Liver (tissue), 9 donors: ENCODE results near the gene TMEM145. TPM values are rescaled to one million over a fixed set of nuclear protein-coding genes. Genes with fewer than 3 reads are reported as not detected.

Source experiments
- DNase-seq: peaks from one replicate; pipeline ENCODE4 v3.0.0-alpha.2; 2017; ENCODE audit warnings: low spot score
- H3K27ac ChIP-seq, 2 donors: one replicate each; pipeline ENCODE4 v1.7.0; 2013; ENCODE audit warnings: inconsistent platforms in 2 of 2, low read length in 2 of 2, control low read depth in 1 of 2, low read depth in 1 of 2, mild to moderate bottlenecking in 1 of 2
- H3K27me3 ChIP-seq, 4 donors: one replicate each; pipeline versions ENCODE4 v1.6.1 to v1.7.0; 2013; ENCODE audit warnings: low read length in 3 of 4, inconsistent platforms in 1 of 4, mild to moderate bottlenecking in 1 of 4, moderate library complexity in 1 of 4; ENCODE audit not compliant: control insufficient read depth in 4 of 4, insufficient read depth in 4 of 4
- H3K36me3 ChIP-seq, 4 donors: one replicate each; pipeline versions ENCODE4 v1.6.1 to v1.7.0; 2013; ENCODE audit warnings: low read length in 3 of 4, mild to moderate bottlenecking in 3 of 4, low read depth in 1 of 4, moderate library complexity in 1 of 4; ENCODE audit not compliant: control insufficient read depth in 4 of 4, insufficient read depth in 3 of 4
- H3K4me1 ChIP-seq, 4 donors: one replicate each; pipeline versions ENCODE4 v1.6.1 to v1.7.0; 2013; ENCODE audit warnings: low read length in 3 of 4, mild to moderate bottlenecking in 3 of 4, moderate library complexity in 1 of 4; ENCODE audit not compliant: control insufficient read depth in 4 of 4, insufficient read depth in 4 of 4
- H3K4me3 ChIP-seq, 3 donors: one replicate each; pipeline versions ENCODE4 v1.6.1 to v1.7.0; 2013; ENCODE audit warnings: low read length in 3 of 3, control low read depth in 1 of 3, low read depth in 1 of 3, mild to moderate bottlenecking in 1 of 3
- H3K9ac ChIP-seq, 2 donors: one replicate each; pipeline ENCODE4 v1.7.0; 2013; ENCODE audit warnings: low read length in 2 of 2, mild to moderate bottlenecking in 2 of 2, moderate library complexity in 2 of 2, control low read depth in 1 of 2, low read depth in 1 of 2
- H3K9me3 ChIP-seq, 4 donors: one replicate each; pipeline versions ENCODE4 v1.6.1 to v1.7.0; 2013; ENCODE audit warnings: low read length in 3 of 4; ENCODE audit not compliant: control insufficient read depth in 4 of 4
- EGR1 ChIP-seq, 2 donors: IDR thresholded peaks; 2 replicates each; pipeline ENCODE4 v1.6.1; 2016 to 2018; ENCODE audit warnings: antibody characterized with exemption in 2 of 2, low read depth in 2 of 2
- FOXA1 ChIP-seq: IDR thresholded peaks from 2 replicates; pipeline ENCODE4 v1.6.1; 2016; ENCODE audit warnings: antibody characterized with exemption
- GABPA ChIP-seq, 2 donors: IDR thresholded peaks in 1 of 2; conservative IDR thresholded peaks in 1 of 2; 2 replicates each; pipeline ENCODE4 v1.6.1; 2016; ENCODE audit warnings: antibody characterized with exemption in 2 of 2, mild to moderate bottlenecking in 1 of 2, moderate library complexity in 1 of 2
- HNF4A ChIP-seq, 2 donors: conservative IDR thresholded peaks; 2 replicates each; pipeline ENCODE4 v1.6.1; 2016; ENCODE audit warnings: antibody characterized with exemption in 2 of 2, mild to moderate bottlenecking in 2 of 2
- HNF4G ChIP-seq: IDR thresholded peaks from 2 replicates; pipeline ENCODE4 v1.6.1; 2016; ENCODE audit warnings: antibody characterized with exemption
- JUND ChIP-seq, 2 donors: IDR thresholded peaks; 2 replicates each; pipeline ENCODE4 v1.6.1; 2016; ENCODE audit warnings: antibody characterized with exemption in 2 of 2
- RAD21 ChIP-seq, 2 donors: IDR thresholded peaks; 2 replicates each; pipeline ENCODE4 v1.6.1; 2016; ENCODE audit warnings: antibody characterized with exemption in 2 of 2, mild to moderate bottlenecking in 2 of 2
- RXRA ChIP-seq, 2 donors: IDR thresholded peaks; 2 replicates each; pipeline ENCODE4 v1.6.1; 2017 to 2018; ENCODE audit warnings: antibody characterized with exemption in 2 of 2, mild to moderate bottlenecking in 1 of 2
- SP1 ChIP-seq: IDR thresholded peaks from 2 replicates; pipeline ENCODE4 v1.6.1; 2018; ENCODE audit warnings: antibody characterized with exemption, mild to moderate bottlenecking
- TAF1 ChIP-seq: conservative IDR thresholded peaks from 2 replicates; pipeline ENCODE4 v1.6.1; 2016; ENCODE audit warnings: antibody characterized with exemption, mild to moderate bottlenecking
- YY1 ChIP-seq: IDR thresholded peaks from 2 replicates; pipeline ENCODE4 v1.6.1; 2016; ENCODE audit warnings: antibody characterized with exemption, mild to moderate bottlenecking
- WGBS: extraction: QIAGEN DNeasy Blood & Tissue Kit; methylation state at CpG from one replicate; pipeline ENCODE4 v1.1.7; 2013; 5-methylcytosine and 5-hydroxymethylcytosine counted together
- polyA plus RNA-seq, 2 donors: library from polyadenylated mRNA; stranded (reverse) in 1 of 2; unstranded in 1 of 2; fragments of 200-250 nt in 1 of 2; fragments of >200 nt in 1 of 2; fragmentation: Nextera tagmentation in 1 of 2; extraction: Ambion mirVana in 1 of 2; gene quantifications; one replicate each; pipeline versions ENCODE4 v1.2.1 to v1.2.3, GENCODE V29; 2013 to 2015
- total RNA-seq, 2 donors: library from RNA; depleted of rRNA; stranded (reverse); fragments of >200 nt; gene quantifications; one replicate each; pipeline ENCODE4 v1.2.3, GENCODE V29; 2014
- TF ChIP-seq, protein P1 (sequence below): fragments of 150-350 bp; IDR thresholded peaks from 2 replicates; pipeline ENCODE4 v1.5.1; 2017; ENCODE audit warnings: improper control_type of control experiment, low read depth, low read length; ENCODE audit not compliant: missing input control
- TF ChIP-seq, protein P2 (sequence below): IDR thresholded peaks from 2 replicates; pipeline ENCODE4 v1.6.1; 2016; ENCODE audit warnings: antibody characterized with exemption
- TF ChIP-seq, protein P3 (sequence below): IDR thresholded peaks from 2 replicates; pipeline ENCODE4 v1.6.1; 2016; ENCODE audit warnings: antibody characterized with exemption, mild to moderate bottlenecking
- TF ChIP-seq, protein P4 (sequence below): IDR thresholded peaks from 2 replicates; pipeline ENCODE4 v1.6.1; 2016; ENCODE audit warnings: antibody characterized with exemption
- TF ChIP-seq, protein P5 (sequence below): IDR thresholded peaks from 2 replicates; pipeline ENCODE4 v1.6.1; 2016; ENCODE audit warnings: antibody characterized with exemption
- donor health status: healthy.
- donor health status: healthy.
- donor health status: healthy.
- donor health status: healthy.
- donor health status: healthy.

Gene TMEM145
- total and polyA plus RNA-seq, 4 donors, result 0.02 to 0.08 TPM; not detected in 2

DNA sequence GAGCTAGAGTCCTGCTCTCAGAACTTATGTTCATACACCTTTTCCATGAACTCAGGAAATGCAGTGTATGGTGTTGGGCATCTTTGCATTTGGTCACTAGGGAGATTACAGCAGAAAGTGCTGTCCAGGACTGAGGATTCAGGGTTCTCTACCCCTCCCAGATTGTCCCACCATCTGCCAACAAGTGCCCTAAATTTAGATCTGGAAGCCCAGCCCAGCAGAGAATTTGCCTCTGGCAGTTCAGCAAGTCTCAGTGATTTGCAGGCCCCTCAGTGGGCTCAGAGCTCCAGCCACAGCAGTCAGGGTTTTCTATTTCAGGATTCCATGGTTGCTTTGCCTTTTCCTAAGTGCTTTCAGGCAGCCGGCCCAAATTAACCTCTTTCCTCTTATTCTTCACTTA is 53.6 kb downstream of the TMEM145 start:
- DNase-seq, result no peak
- H3K27ac ChIP-seq, result no peak overlapping the region
- TF ChIP-seq HNF4A (conservative IDR thresholded peaks at IDR 0.05) (no peak), EGR1 (IDR thresholded peaks at IDR 0.05; ENCODE audit: low read depth in 2 of 2) (no peak), GABPA (IDR thresholded peaks at IDR 0.05 in 1 of 2, conservative IDR thresholded peaks at IDR 0.05 in 1 of 2) (no peak), JUND (IDR thresholded peaks at IDR 0.05) (no peak), TAF1 (no peak), RAD21 (IDR thresholded peaks at IDR 0.05) (no peak), RXRA (IDR thresholded peaks at IDR 0.05) (no peak), FOXA1 (no peak), YY1 (no peak), HNF4G (no peak), SP1 (no peak)
- TF ChIP-seq, protein P1, sequence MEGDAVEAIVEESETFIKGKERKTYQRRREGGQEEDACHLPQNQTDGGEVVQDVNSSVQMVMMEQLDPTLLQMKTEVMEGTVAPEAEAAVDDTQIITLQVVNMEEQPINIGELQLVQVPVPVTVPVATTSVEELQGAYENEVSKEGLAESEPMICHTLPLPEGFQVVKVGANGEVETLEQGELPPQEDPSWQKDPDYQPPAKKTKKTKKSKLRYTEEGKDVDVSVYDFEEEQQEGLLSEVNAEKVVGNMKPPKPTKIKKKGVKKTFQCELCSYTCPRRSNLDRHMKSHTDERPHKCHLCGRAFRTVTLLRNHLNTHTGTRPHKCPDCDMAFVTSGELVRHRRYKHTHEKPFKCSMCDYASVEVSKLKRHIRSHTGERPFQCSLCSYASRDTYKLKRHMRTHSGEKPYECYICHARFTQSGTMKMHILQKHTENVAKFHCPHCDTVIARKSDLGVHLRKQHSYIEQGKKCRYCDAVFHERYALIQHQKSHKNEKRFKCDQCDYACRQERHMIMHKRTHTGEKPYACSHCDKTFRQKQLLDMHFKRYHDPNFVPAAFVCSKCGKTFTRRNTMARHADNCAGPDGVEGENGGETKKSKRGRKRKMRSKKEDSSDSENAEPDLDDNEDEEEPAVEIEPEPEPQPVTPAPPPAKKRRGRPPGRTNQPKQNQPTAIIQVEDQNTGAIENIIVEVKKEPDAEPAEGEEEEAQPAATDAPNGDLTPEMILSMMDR, result no peak
- TF ChIP-seq, protein P2, sequence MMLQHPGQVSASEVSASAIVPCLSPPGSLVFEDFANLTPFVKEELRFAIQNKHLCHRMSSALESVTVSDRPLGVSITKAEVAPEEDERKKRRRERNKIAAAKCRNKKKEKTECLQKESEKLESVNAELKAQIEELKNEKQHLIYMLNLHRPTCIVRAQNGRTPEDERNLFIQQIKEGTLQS, result no peak
- TF ChIP-seq, protein P3, sequence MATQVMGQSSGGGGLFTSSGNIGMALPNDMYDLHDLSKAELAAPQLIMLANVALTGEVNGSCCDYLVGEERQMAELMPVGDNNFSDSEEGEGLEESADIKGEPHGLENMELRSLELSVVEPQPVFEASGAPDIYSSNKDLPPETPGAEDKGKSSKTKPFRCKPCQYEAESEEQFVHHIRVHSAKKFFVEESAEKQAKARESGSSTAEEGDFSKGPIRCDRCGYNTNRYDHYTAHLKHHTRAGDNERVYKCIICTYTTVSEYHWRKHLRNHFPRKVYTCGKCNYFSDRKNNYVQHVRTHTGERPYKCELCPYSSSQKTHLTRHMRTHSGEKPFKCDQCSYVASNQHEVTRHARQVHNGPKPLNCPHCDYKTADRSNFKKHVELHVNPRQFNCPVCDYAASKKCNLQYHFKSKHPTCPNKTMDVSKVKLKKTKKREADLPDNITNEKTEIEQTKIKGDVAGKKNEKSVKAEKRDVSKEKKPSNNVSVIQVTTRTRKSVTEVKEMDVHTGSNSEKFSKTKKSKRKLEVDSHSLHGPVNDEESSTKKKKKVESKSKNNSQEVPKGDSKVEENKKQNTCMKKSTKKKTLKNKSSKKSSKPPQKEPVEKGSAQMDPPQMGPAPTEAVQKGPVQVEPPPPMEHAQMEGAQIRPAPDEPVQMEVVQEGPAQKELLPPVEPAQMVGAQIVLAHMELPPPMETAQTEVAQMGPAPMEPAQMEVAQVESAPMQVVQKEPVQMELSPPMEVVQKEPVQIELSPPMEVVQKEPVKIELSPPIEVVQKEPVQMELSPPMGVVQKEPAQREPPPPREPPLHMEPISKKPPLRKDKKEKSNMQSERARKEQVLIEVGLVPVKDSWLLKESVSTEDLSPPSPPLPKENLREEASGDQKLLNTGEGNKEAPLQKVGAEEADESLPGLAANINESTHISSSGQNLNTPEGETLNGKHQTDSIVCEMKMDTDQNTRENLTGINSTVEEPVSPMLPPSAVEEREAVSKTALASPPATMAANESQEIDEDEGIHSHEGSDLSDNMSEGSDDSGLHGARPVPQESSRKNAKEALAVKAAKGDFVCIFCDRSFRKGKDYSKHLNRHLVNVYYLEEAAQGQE, result no peak
- TF ChIP-seq, protein P4, sequence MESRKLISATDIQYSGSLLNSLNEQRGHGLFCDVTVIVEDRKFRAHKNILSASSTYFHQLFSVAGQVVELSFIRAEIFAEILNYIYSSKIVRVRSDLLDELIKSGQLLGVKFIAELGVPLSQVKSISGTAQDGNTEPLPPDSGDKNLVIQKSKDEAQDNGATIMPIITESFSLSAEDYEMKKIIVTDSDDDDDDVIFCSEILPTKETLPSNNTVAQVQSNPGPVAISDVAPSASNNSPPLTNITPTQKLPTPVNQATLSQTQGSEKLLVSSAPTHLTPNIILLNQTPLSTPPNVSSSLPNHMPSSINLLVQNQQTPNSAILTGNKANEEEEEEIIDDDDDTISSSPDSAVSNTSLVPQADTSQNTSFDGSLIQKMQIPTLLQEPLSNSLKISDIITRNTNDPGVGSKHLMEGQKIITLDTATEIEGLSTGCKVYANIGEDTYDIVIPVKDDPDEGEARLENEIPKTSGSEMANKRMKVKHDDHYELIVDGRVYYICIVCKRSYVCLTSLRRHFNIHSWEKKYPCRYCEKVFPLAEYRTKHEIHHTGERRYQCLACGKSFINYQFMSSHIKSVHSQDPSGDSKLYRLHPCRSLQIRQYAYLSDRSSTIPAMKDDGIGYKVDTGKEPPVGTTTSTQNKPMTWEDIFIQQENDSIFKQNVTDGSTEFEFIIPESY, result no peak
- TF ChIP-seq, protein P5, sequence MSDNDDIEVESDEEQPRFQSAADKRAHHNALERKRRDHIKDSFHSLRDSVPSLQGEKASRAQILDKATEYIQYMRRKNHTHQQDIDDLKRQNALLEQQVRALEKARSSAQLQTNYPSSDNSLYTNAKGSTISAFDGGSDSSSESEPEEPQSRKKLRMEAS, result no peak
- peaks cover 2 to 10% (median 8%) of the 10 kb centered on the region in 4 donors for H3K9me3 ChIP-seq
- no peak overlapping the region for H3K4me3 ChIP-seq
- peaks cover 4 to 17% (median 14%) of the 10 kb centered on the region in 4 donors for H3K36me3 ChIP-seq
- H3K4me1 ChIP-seq, result no peaks in the 10 kb centered on the region
- no peak overlapping the region for H3K9ac ChIP-seq
- WGBS, result 93% methylated on average over 1 of the region's 1 CpG
- H3K27me3 ChIP-seq, result no peaks in the 10 kb centered on the region

DNA sequence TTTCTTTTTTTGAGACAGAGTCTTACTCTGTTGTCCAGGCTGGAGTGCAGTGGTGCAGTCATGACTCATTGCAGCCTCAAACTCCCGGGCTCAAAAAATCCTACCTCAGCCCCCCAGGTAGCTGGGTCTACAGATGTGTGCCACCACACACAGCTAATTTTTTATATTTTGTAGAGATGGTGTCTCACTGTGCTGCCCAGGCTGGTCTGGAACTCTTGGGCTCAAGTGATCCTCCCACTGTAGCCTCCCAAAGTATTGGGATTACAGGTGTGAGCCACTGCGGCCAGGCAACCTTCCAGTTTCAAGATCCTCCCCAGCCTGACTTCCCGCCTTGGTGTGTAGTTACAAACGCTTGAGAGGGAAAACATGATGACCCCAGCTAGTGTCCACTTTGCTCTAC is 54.8 kb downstream of the TMEM145 start:
- Histone ChIP-seq H3K9me3 (peaks cover 1 to 10% (median 8%) of the 10 kb centered on the region in 4 donors), H3K27me3 (no peaks in the 10 kb centered on the region), H3K27ac (no peak overlapping the region), H3K9ac (no peak overlapping the region), H3K4me3 (no peak overlapping the region), H3K36me3 (peaks cover 4 to 15% (median 12%) of the 10 kb centered on the region in 4 donors), H3K4me1 (no peaks in the 10 kb centered on the region)
- TF ChIP-seq GABPA (IDR thresholded peaks at IDR 0.05 in 1 of 2, conservative IDR thresholded peaks at IDR 0.05 in 1 of 2), result no peak
- TF ChIP-seq, protein P1, result no peak
- no peak for DNase-seq
- WGBS, result 96% methylated on average over 4 of the region's 4 CpGs
